PFSK-1 (cell line): Measurements from ENCODE around the gene COL19A1.

ENCODE experiments used
- FOXP2 ChIP-seq: optimal IDR thresholded peaks from 2 replicates; pipeline ENCODE3; 2011; ENCODE audit warnings: borderline replicate concordance, control low read depth, inconsistent platforms; ENCODE audit not compliant: insufficient read depth; ENCODE audit errors: extremely low read length, extremely low read depth
- POLR2AphosphoS5 ChIP-seq: IDR thresholded peaks from 2 replicates; pipeline ENCODE4 v1.6.1; 2012; ENCODE audit warnings: low read depth, mild to moderate bottlenecking, control low read depth, low read length, moderate library complexity
- SIN3A ChIP-seq: IDR thresholded peaks from 2 replicates; pipeline ENCODE4 v1.6.1; 2012; ENCODE audit warnings: mild to moderate bottlenecking, low read length, moderate library complexity, borderline replicate concordance; ENCODE audit not compliant: insufficient read depth
- TAF1 ChIP-seq: IDR thresholded peaks from 2 replicates; pipeline ENCODE4 v1.6.1; 2012; ENCODE audit warnings: low read length, control low read depth, borderline replicate concordance; ENCODE audit not compliant: insufficient read depth
- TF ChIP-seq, protein P1 (sequence below), 2 experiments: IDR thresholded peaks; 2 replicates each; pipeline versions ENCODE4 v1.6.1 to v1.8.0; 2011 to 2012; ENCODE audit warnings: low read depth in 2 of 2, low read length in 2 of 2, control low read depth in 1 of 2, inconsistent platforms in 1 of 2, mild to moderate bottlenecking in 1 of 2, moderate library complexity in 1 of 2; ENCODE audit not compliant: insufficient read depth in 1 of 2

COL19A1 gene

DNA sequence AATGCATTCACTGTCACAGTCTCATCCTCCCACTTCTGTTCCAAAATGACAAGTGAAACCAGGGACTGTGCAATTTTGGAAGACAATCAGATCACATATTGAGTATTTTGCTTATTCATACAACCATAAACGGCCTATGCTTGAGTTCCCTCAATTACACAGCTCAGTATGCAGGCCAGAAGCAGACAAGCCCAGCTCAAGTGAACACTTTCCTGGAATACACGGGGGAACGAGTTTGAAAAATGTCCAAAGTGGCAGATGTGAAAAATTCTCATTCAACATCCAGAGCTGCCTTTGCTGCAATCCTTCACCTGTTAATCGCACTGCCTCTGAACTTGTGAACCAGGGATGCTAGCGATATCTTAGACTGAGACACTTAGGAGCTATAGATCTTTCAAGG is 246.4 kb downstream of the COL19A1 start:
- TF ChIP-seq TAF1 (no peak), FOXP2 (no peak), POLR2AphosphoS5 (no peak)
- TF ChIP-seq, protein P1, sequence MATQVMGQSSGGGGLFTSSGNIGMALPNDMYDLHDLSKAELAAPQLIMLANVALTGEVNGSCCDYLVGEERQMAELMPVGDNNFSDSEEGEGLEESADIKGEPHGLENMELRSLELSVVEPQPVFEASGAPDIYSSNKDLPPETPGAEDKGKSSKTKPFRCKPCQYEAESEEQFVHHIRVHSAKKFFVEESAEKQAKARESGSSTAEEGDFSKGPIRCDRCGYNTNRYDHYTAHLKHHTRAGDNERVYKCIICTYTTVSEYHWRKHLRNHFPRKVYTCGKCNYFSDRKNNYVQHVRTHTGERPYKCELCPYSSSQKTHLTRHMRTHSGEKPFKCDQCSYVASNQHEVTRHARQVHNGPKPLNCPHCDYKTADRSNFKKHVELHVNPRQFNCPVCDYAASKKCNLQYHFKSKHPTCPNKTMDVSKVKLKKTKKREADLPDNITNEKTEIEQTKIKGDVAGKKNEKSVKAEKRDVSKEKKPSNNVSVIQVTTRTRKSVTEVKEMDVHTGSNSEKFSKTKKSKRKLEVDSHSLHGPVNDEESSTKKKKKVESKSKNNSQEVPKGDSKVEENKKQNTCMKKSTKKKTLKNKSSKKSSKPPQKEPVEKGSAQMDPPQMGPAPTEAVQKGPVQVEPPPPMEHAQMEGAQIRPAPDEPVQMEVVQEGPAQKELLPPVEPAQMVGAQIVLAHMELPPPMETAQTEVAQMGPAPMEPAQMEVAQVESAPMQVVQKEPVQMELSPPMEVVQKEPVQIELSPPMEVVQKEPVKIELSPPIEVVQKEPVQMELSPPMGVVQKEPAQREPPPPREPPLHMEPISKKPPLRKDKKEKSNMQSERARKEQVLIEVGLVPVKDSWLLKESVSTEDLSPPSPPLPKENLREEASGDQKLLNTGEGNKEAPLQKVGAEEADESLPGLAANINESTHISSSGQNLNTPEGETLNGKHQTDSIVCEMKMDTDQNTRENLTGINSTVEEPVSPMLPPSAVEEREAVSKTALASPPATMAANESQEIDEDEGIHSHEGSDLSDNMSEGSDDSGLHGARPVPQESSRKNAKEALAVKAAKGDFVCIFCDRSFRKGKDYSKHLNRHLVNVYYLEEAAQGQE (IDR thresholded peaks at IDR 0.05; ENCODE audit: insufficient read depth in 1 of 2, low read depth in 2 of 2, low read length in 2 of 2): no peak

DNA sequence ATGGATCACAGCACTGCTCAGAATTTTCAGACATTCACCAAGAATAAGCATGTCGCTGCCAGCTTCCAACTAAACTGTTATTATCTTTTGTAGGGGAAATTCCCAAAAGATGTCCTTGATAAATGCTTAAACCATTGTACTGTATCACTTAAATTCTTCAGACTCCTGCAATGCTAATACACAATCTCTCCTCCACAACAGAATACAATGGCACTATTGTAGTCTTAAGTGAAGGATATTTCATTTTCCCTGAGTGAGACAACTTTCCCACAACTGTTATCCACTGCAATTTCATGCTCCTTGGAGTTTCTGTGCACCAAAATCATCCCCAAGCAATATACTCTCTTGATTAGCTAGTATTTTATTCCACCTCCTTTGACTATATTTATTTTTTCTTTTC is 246.8 kb downstream of the COL19A1 start:
- TF ChIP-seq SIN3A (no peak), TAF1 (no peak), FOXP2 (no peak), POLR2AphosphoS5 (no peak)
- TF ChIP-seq, protein P1 (IDR thresholded peaks at IDR 0.05; ENCODE audit: insufficient read depth in 1 of 2, low read depth in 2 of 2, low read length in 2 of 2): no peak

DNA sequence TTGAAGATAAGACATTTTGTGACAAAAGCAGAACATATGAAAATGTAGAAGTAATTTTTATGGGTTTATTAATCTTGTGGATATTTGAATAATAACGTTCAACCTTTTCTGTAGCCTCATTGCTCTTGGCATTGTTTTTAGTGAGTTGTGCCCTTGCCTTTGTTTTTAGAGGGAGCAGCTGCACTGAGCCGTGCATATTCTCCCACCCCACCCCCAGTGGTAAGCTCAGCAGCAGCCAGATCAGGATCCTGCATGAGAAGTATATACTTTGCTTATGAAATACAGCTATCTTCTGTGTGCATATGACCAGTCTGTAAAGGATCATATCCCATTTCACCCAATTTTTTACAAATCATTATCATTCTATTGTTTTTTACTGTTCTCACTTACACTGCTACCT is 252.3 kb downstream of the COL19A1 start:
- TF ChIP-seq SIN3A: no peak

DNA sequence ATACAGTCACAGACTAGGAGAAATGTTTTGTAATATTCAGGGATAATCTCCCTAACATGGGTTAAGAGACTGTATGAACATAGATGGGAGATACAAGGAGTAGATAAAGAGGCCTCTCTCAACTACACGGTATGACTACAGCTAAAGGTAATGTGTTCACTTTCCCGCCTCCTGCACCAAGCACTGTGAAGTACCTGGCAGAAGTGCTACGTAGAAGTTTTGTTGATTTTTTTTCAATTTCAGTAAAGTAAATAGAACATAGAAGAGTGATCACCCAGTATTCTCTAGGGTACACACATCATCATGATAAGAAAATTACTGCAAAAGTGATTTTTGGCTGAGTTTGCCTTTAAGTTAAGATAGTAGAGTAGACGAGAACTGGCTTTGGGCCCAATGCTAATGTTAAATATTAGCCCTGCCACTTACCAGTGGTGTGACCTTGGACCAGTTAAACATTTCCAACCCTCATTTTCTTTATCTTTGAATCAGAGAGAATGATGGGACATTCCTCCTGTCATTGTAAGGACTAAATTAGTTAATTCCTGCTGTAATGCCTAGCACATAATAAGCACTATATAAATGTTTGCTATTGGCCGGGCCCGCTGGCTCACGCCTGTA is 253.0 kb downstream of the COL19A1 start:
- TF ChIP-seq TAF1: no peak
- no peak for TF ChIP-seq FOXP2
- no peak for TF ChIP-seq SIN3A
- TF ChIP-seq POLR2AphosphoS5: no peak
- TF ChIP-seq, protein P1 (IDR thresholded peaks at IDR 0.05; ENCODE audit: insufficient read depth in 1 of 2, low read depth in 2 of 2, low read length in 2 of 2): no peak

DNA sequence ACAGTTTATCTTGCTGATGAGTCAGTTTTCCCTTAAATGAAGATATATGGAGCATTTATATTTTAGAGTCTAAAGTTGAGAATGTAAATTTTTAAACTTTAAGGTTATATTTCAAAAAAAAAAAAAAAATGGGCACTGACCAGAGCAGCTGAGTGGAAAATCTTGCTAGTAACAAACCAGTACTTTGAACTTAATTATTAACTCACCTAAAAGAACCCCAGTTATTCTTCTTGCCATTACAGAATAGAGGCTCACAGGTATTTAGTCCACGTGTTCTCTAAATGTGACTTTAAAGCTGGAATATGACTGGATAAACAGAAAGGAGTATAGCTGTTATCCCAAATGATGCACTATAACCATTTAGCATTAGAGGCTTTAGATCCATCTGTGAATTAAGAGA is 258.1 kb downstream of the COL19A1 start:
- TF ChIP-seq FOXP2 (no peak), SIN3A (no peak), TAF1 (no peak), POLR2AphosphoS5 (no peak)
- TF ChIP-seq, protein P1 (IDR thresholded peaks at IDR 0.05; ENCODE audit: insufficient read depth in 1 of 2, low read depth in 2 of 2, low read length in 2 of 2): no peak
